Vagina (tissue), 2 donors: ENCODE results near the gene MGA.

Source experiments
- POLR2AphosphoS5 ChIP-seq, 2 donors: sonication (generic); formaldehyde crosslinking; IDR thresholded peaks; one replicate each; pipeline ENCODE4 v1.9.0; 2017; ENCODE audit warnings: antibody characterized with exemption in 2 of 2, mild to moderate bottlenecking in 2 of 2, low read depth in 1 of 2; ENCODE audit not compliant: insufficient read depth in 1 of 2
- TF ChIP-seq, protein P1 (sequence below), 3 experiments: fragments of 450-650 bp in 2 of 3; fragments of 200-600 bp in 1 of 3; sonication (generic) in 1 of 3; IDR thresholded peaks; one replicate each; pipeline ENCODE4 v1.5.1; 2017 to 2019; ENCODE audit warnings: antibody characterized with exemption in 3 of 3, mild to moderate bottlenecking in 2 of 3, moderate library complexity in 2 of 3

DNA sequence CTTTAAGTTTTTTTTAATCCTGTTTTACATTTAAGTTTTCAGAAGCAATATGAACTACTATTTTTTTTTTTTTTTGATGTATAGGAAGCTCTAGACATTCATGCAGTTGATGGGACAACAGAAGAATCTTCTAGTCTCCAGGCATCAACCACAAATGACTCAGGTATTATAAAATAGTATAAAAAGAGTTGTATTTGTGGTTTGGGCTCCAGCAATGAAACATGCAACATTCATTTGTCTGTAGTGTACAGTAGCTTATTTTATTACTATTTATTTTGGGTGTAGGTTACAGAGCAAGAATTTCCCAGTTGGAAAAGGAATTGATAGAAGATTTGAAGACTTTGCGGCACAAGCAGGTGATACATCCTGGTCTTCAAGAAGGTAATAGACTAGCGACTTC is 38.6 kb downstream of the MGA start:
- TF ChIP-seq, protein P1, sequence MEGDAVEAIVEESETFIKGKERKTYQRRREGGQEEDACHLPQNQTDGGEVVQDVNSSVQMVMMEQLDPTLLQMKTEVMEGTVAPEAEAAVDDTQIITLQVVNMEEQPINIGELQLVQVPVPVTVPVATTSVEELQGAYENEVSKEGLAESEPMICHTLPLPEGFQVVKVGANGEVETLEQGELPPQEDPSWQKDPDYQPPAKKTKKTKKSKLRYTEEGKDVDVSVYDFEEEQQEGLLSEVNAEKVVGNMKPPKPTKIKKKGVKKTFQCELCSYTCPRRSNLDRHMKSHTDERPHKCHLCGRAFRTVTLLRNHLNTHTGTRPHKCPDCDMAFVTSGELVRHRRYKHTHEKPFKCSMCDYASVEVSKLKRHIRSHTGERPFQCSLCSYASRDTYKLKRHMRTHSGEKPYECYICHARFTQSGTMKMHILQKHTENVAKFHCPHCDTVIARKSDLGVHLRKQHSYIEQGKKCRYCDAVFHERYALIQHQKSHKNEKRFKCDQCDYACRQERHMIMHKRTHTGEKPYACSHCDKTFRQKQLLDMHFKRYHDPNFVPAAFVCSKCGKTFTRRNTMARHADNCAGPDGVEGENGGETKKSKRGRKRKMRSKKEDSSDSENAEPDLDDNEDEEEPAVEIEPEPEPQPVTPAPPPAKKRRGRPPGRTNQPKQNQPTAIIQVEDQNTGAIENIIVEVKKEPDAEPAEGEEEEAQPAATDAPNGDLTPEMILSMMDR (IDR thresholded peaks at IDR 0.05): no peak
- TF ChIP-seq POLR2AphosphoS5 (IDR thresholded peaks at IDR 0.05; ENCODE audit: insufficient read depth in 1 of 2, low read depth in 1 of 2): no peak
